ENCODE data around the gene DPH5.

The DPH5 gene

DNA sequence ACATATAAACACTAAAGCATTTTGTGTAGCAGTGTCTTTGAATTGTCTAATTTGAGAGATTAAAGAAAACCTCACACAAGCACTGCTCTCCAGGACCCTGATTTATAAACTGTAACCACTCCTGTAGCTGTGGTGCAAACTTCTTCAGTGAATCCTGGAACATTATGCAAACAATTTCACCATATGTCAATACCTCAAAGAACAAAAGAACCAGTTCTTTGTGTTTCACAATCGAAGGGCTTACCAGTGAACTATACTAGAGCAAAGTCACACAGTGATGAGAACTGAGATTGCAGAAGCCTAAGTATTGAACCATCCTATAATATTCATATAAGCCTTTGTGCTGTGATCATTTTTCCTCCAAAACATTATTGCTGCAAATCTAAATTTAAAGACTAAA lies 21.5 kb downstream of the DPH5 start:
- DNase-seq (ENCODE audit: low read depth), result no peak
- no peak overlapping the region for H3K4me3 ChIP-seq (ENCODE audit: low read length)
- TF ChIP-seq, protein P1, sequence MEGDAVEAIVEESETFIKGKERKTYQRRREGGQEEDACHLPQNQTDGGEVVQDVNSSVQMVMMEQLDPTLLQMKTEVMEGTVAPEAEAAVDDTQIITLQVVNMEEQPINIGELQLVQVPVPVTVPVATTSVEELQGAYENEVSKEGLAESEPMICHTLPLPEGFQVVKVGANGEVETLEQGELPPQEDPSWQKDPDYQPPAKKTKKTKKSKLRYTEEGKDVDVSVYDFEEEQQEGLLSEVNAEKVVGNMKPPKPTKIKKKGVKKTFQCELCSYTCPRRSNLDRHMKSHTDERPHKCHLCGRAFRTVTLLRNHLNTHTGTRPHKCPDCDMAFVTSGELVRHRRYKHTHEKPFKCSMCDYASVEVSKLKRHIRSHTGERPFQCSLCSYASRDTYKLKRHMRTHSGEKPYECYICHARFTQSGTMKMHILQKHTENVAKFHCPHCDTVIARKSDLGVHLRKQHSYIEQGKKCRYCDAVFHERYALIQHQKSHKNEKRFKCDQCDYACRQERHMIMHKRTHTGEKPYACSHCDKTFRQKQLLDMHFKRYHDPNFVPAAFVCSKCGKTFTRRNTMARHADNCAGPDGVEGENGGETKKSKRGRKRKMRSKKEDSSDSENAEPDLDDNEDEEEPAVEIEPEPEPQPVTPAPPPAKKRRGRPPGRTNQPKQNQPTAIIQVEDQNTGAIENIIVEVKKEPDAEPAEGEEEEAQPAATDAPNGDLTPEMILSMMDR (conservative IDR thresholded peaks at IDR 0.05; ENCODE audit: low read depth, low read length), result no peak

DNA sequence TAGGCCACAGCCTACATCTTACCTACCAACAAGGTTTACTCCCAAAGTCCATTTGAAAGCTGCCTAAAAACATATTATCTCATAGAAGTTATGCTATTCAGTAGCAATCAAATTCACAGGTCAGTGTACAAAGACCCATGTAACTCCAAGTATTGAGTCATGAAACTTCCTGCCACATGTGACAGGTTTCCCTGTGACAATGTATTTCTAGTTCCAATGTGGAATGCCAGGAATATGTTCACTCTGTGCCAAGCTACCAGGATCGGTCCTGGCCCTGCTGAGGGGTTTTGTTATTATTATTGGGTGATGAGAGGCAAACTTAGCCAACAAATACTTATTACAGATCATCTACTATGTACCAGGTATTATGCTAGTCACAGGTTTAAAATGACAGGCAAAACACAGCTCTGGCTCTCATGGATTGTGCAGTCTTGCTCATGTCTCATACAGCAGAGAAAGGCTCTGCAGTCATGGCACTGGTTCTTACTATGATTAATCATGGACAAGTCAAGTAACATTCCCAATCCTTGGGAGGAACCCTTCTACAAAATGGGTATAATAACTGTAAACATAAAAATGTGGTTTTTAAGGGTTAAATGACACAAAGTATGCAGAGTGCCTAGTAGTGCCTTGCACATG lies 22.5 kb downstream of the DPH5 start:
- no peak for DNase-seq (ENCODE audit: low read depth)
- TF ChIP-seq, protein P1 (conservative IDR thresholded peaks at IDR 0.05; ENCODE audit: low read depth, low read length), result no peak
- H3K4me3 ChIP-seq (ENCODE audit: low read length), result no peak overlapping the region

DNA sequence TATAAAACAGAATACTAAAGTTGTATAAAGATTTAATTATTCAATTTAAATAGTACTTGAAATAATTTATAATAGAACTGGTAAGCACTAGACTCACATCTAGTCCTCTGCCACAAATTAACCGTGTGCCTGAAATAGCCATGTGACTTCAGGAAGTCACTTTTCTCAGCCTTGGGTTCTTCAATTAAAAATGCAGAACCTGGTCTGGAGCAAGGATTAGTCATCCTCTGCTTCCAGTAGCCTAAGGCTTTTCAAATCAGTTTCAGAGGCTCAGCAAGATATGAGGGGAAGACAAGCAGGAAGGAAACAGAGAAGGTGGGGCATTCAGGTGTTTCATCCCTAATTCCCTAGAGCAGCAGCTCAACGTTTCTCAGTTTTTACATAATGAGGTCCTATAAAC lies 23.0 kb downstream of the DPH5 start:
- DNase-seq (ENCODE audit: low read depth), result no peak
- no peak overlapping the region for H3K4me3 ChIP-seq (ENCODE audit: low read length)
- TF ChIP-seq, protein P1 (conservative IDR thresholded peaks at IDR 0.05; ENCODE audit: low read depth, low read length), result no peak

DNA sequence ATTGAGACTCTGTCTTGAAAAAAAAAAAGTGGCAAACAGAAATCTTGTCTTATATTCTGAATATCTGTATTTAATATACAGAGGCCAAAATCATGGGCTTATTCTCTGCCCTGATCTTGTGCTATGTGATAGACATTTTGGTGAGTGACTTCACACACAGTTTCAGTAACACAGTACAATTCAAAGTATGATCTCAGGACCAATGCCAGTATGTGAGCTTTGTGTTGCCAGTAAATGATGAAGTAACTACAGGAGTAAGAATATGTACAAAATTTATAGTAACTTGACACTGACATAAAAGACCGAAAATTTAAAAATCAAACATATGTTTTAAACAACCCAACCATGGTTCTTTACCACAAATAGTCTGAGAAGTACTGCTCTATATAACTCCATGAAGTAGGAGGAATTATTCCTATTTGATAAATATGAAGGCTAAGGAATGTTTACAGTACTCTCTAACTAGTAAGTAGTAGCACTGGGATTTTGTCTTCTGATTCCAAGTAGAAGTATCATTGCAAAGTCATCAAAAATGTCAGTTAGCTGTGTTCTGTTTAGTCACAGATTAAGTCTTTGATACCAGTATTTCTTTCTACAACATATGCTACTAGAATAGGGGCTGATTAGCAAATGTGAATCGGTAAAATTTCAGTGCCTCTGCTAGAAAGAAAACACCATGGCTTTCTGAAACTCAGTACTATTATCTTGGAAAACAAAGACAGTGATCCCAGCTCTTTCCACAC lies 25.3 kb downstream of the DPH5 start:
- H3K4me3 ChIP-seq (ENCODE audit: low read length), result no peak overlapping the region
- DNase-seq (ENCODE audit: low read depth), result no peak
- TF ChIP-seq, protein P1 (conservative IDR thresholded peaks at IDR 0.05; ENCODE audit: low read depth, low read length), result no peak

DNA sequence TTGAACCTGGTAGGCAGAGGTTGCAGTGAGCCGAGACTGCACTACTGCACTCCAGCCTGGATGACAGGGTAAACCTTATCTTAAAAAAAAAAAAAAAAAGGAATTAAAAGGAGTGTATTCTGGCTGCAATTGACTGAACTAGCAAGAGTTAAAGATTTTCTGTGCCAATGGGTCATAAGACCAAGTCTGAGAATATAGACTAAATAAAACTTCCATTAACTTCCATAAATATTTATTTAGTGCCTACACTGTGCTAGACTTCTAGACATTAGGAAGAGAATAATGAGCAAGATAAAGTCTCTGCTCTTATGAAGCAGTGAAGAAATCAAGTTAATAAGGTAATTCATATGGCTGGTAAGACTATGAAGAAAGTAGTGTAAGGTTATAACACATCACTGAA lies 27.2 kb downstream of the DPH5 start:
- no peak for DNase-seq (ENCODE audit: low read depth)
- TF ChIP-seq, protein P1 (conservative IDR thresholded peaks at IDR 0.05; ENCODE audit: low read depth, low read length), result no peak
- H3K4me3 ChIP-seq (ENCODE audit: low read length), result no peak overlapping the region

DNA sequence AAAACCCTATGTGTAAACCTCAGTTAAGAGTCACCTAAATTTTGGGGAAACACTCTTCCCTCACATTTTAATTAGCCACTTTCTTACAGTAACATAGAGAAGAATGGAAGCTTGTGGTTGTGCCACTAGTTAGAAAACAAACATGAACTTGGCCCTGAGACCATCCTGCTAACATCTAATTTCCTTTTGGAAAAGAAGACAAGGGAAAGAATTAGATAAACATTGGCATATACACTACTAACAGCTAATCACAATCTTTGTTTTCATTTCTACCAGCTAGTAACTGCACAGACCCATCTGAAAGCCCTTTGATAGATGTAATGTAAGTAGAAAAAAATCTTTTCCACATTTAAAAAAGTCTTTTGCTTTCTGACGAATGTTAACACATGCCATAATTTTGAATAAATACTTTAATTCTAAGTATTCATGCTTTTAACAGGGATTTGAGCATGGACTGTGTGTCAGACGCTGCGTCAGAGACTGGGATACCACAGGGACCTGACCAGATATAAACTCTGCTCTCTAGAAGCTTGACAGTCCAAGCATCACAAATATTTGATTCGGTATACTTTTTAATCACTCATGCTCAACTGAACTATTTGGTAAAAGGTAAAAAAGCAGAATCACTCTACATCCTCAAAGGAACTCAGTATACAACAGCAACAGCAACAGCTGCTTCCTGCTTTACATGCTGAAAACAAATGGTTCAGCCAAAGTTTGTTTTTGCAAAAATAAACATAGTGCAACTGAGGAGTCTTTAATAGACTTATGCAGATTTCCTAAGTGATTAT lies 30.2 kb downstream of the DPH5 start:
- no peak overlapping the region for H3K4me3 ChIP-seq (ENCODE audit: low read length)
- DNase-seq (ENCODE audit: low read depth), result no peak
- TF ChIP-seq, protein P1 (conservative IDR thresholded peaks at IDR 0.05; ENCODE audit: low read depth, low read length), result no peak
